Activated naive CD8-positive, alpha-beta T cell treated with anti-CD3 and anti-CD28 coated beads, Interleukin-2, amount 50 U/mL, for 24 hours (primary cell): ENCODE measurements around the gene CHST15.

Source experiments
- ATAC-seq: fragments of 150-1000 bp; cut with Tn5 transposase; one replicate; pipeline ENCODE4 v1.10.0; 2021
- DNase-seq: peaks from one replicate; pipeline ENCODE4 v3.0.0; 2021
- H3K27ac Mint-ChIP-seq: one replicate; pipeline ENCODE4 v1.8.0; 2021; ENCODE audit warnings: mild to moderate bottlenecking, mixed read lengths
- H3K27me3 Mint-ChIP-seq: one replicate; pipeline ENCODE4 v1.8.0; 2021; ENCODE audit warnings: mixed read lengths
- H3K36me3 Mint-ChIP-seq: one replicate; pipeline ENCODE4 v1.8.0; 2021; ENCODE audit warnings: low read depth, mixed read lengths
- H3K4me1 Mint-ChIP-seq: one replicate; pipeline ENCODE4 v1.8.0; 2021; ENCODE audit warnings: mixed read lengths
- H3K4me3 Mint-ChIP-seq: one replicate; pipeline ENCODE4 v1.8.0; 2021; ENCODE audit warnings: mild to moderate bottlenecking, moderate library complexity, mixed read lengths
- H3K9me3 Mint-ChIP-seq: one replicate; pipeline ENCODE4 v1.8.0; 2021; ENCODE audit warnings: mixed read lengths

Gene CHST15

DNA sequence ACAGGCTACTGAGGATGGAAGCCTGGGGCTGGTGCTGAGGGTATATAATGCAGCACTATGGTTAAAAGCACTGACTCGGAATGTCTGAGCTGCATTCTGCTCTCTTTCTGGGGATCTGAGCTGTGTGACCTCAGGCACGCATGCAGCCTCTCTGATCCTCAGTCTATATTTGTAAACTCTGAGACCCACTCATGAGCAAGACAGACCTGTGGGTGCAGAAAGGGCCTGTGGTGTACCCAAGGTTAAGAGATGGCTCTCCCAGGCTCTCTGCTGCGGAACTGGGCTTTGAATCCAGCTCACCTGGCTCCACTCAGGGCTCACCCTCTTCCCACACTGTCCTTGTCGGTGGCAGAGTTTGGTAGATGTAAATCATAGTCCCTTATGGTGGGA, 89.9 kb downstream of the CHST15 start:
- Mint-ChIP-seq H3K27me3 (peaks cover 2% of the 10 kb centered on the region), H3K36me3 (no peaks in the 10 kb centered on the region), H3K27ac (no peak overlapping the region), H3K4me3 (no peak overlapping the region), H3K9me3 (no peaks in the 10 kb centered on the region), H3K4me1 (no peaks in the 10 kb centered on the region)
- ATAC-seq (no peak), DNase-seq (no peak)

DNA sequence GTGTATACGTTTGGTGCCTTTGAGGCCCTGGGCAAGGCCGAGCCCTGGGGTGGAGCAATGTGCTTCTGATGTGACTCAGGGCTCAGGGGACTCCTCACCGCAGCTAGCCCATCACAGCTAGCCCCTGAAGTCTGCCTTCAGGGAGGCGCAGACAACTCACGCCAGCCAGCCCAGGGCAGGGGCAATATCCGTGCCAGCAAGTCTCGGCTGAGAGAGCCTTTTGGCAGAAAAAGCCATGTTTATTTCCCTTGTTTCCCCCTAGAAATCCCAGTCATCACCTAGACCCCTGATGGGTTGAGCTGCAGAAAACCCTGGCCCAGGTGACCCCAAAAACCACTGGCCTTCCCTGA, 90.4 kb downstream of the CHST15 start:
- H3K36me3 Mint-ChIP-seq, result no peaks in the 10 kb centered on the region
- ATAC-seq (no peak), DNase-seq (no peak)
- no peaks in the 10 kb centered on the region for H3K4me1 Mint-ChIP-seq
- H3K9me3 Mint-ChIP-seq, result no peaks in the 10 kb centered on the region
- H3K27me3 Mint-ChIP-seq, result peaks cover 2% of the 10 kb centered on the region
- H3K4me3 Mint-ChIP-seq, result no peak overlapping the region
- no peak overlapping the region for H3K27ac Mint-ChIP-seq

DNA sequence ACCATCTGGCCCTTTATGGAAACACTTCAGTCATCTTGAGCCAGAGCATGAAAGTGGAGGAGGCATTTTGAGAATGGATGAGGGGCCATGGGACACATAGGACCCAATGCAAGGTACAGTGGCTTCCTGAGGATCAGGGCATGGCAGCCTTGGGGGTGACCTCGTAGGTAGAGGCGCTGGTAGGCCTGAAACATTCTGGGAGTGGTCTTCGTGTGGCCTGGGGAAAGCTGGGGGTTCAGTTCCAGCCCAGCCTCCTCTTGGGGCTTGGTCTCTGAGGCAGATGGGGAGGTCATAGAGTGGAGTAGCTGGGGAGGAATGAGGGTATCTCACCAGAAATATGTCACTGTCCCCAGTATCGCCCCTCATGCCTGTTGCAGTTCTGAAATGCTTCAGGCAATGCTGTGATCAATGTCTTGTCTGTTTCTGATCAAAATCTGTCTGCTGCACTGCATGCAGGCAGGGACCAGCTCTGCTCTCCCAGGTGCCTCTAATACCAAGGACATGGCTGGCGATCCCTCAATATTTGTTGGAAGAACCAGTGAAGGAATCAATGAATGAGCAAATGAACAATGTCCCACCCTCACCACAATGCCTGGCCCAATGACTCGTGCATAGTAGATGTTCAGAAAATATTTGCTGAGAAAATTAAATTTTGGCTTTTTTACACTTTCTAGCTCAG, 90.9 kb downstream of the CHST15 start:
- H3K4me1 Mint-ChIP-seq, result no peaks in the 10 kb centered on the region
- no peak overlapping the region for H3K4me3 Mint-ChIP-seq
- DNase-seq (no peak), ATAC-seq (no peak)
- no peak overlapping the region for H3K27ac Mint-ChIP-seq
- H3K36me3 Mint-ChIP-seq, result no peaks in the 10 kb centered on the region
- H3K9me3 Mint-ChIP-seq, result no peaks in the 10 kb centered on the region
- peaks cover 5% of the 10 kb centered on the region for H3K27me3 Mint-ChIP-seq

DNA sequence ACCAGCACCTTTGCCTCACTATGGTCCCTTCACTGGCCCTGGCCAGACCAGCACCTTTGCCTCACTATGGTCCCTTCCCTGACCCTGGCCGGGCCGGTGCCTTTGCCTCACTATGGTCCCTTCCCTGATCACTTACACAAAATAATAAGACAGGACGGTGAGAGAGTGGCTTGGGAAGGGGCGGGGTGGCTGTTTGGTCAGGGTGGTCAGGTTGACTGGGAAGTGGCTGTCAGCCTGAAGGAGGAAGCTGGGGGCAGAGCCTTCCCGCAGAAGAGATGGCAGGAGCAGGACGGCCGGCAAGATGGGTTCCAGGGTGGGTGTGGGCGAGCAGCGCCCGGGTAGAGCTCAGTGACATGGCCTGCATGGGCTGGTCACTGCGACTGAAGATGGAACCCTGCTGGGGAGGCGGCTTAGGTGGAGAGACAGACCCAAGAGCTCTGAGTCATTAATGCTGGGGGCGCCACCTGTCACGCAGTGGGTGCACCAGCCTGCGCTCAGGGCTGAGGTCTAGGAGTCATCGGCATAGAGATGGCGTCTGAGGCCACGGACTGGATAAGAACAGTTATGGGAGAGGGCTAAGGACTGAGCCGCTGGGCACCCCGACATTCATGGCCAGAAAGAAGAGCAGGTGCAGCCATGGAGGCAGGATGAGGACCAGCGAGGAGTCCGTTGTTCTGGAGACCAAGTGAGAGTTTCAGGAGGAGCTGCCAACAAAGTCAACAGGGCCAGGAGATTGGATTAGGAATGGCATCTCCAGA, 91.8 kb downstream of the CHST15 start:
- H3K36me3 Mint-ChIP-seq, result no peaks in the 10 kb centered on the region
- DNase-seq (no peak), ATAC-seq (no peak)
- H3K9me3 Mint-ChIP-seq, result no peaks in the 10 kb centered on the region
- H3K27me3 Mint-ChIP-seq, result peaks cover 12% of the 10 kb centered on the region
- H3K4me1 Mint-ChIP-seq, result no peaks in the 10 kb centered on the region
- no peak overlapping the region for H3K4me3 Mint-ChIP-seq
- H3K27ac Mint-ChIP-seq, result no peak overlapping the region

DNA sequence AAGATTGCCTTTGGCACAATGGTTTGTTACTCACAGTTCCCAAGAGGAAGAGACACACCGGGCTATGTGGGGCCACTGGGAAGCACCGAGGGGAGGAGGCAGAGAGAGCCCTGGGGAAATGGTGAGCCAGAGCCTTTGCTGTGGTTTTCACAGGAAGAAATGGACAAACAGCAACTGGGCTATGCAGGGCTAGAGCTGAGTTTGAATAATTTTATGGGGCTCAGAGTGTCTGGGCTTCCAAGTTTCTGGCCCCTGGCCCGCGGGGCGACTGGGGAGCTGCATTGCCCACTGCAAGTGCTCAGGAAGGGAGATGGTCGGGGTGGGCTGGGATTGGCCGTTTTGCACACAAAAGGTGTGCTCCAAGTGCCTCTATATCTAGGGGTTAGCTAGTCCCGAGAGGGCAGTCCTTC, 92.6 kb downstream of the CHST15 start:
- Mint-ChIP-seq H3K9me3 (no peaks in the 10 kb centered on the region), H3K4me3 (no peak overlapping the region), H3K4me1 (no peaks in the 10 kb centered on the region), H3K27me3 (peaks cover 18% of the 10 kb centered on the region), H3K27ac (no peak overlapping the region), H3K36me3 (no peaks in the 10 kb centered on the region)
- ATAC-seq (no peak), DNase-seq (no peak)

DNA sequence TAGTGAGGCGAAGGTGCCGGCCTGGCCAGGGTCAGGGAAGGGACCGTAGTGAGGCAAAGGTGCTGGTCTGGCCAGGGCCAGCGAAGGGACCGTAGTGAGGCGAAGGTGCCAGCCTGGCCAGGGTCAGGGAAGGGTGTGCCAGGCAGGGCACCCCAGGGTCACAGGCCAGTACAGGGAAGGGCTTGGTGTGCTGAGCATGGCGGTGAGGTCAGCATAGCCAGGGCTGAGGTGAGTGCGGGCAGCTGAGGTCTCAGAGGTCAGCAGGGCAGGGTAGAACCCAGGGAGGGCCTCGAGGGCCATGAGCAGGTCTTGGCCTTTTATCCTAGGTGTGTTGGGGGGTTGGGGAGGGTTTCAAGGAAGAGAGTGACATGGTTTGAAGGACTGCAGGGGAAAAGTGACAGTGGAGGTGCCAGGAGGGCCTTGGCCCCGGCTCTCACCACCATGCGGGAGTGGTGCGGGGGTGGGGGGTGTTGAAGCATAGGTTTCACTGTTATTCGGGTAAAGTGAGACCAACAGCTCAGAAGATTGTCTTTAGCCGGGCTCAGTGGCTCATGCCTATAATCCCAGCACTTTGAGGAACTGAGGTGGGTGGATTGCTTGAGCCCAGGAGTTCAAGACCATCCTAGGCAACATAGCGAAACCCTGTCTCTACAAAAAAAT, 93.3 kb downstream of the CHST15 start:
- peaks cover 23% of the 10 kb centered on the region for H3K27me3 Mint-ChIP-seq
- peaks cover 3% of the 10 kb centered on the region for H3K4me1 Mint-ChIP-seq
- H3K36me3 Mint-ChIP-seq, result no peaks in the 10 kb centered on the region
- ATAC-seq (no peak), DNase-seq (no peak)
- H3K27ac Mint-ChIP-seq, result no peak overlapping the region
- H3K9me3 Mint-ChIP-seq, result no peaks in the 10 kb centered on the region
- H3K4me3 Mint-ChIP-seq, result no peak overlapping the region

DNA sequence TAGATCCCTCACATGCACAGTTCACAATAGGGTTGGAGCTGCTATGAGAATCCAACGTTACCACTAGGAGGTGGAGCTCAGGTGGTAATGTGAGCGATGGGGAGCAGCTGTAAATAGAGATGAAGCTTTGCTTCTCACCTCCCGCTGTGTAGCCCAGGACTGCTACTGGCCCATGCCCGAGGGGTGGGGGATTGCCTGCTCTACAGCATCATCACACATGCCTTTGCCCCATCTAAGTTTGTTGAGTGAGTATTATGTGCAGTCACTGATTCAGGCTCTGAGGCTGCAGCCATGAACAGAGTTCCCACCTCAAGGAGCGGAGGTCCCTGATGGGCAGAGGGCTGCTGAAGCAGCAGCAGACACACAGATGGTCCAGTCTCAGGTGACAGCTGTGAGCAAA, 94.1 kb downstream of the CHST15 start:
- Mint-ChIP-seq H3K27me3 (peaks cover 27% of the 10 kb centered on the region), H3K36me3 (no peaks in the 10 kb centered on the region), H3K27ac (no peak overlapping the region), H3K4me1 (peaks cover 8% of the 10 kb centered on the region), H3K9me3 (no peaks in the 10 kb centered on the region), H3K4me3 (no peak overlapping the region)
- DNase-seq (no peak), ATAC-seq (no peak)

DNA sequence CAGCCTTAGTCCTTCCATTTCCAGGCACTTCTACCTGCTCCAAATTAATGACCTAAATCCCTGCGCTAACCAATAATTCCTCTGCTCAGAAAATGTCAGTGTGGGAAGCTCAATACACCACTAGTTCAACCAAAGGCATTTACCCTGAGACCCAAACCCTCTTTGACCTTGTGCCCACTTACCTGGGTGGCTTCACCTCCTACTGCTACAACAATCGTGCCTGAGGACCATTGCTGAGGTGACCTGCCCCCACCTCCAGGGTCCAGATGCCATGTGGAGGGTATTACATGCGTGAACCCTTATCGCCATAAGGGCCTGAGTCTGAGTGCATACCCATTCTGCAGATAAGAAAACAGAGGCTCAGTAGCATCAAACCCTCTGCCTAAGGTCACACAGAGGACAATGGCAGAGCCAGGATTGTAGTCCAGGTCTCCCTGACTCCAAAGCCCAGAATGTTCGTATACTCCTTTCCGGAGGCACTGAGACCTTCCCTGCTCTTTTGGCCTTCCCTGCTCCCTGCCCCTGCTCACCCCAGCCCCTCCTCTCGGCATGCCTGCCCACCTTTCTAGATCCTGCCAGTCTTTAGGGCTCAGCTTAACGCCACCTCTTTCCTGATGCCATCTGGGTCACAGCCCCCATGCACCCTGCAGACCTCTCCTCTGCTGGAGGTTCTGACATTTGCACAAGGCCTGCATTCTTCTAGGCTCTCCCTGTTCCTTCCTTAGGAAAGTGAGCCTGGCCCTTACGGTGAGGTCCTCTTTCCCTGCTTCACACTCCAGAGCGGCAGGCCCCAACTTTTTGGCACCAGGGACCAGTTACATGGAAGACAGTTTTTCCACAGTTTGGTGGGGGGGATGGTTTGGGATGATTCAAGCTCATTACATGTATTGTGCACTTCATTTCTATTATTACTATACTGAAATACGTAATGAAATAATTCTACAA, 94.9 kb downstream of the CHST15 start:
- no peaks in the 10 kb centered on the region for H3K36me3 Mint-ChIP-seq
- H3K4me1 Mint-ChIP-seq, result peaks cover 8% of the 10 kb centered on the region
- no peaks in the 10 kb centered on the region for H3K9me3 Mint-ChIP-seq
- H3K4me3 Mint-ChIP-seq, result no peak overlapping the region
- peaks cover 35% of the 10 kb centered on the region for H3K27me3 Mint-ChIP-seq
- ATAC-seq, result no peak
- H3K27ac Mint-ChIP-seq, result no peak overlapping the region
- no peak for DNase-seq

DNA sequence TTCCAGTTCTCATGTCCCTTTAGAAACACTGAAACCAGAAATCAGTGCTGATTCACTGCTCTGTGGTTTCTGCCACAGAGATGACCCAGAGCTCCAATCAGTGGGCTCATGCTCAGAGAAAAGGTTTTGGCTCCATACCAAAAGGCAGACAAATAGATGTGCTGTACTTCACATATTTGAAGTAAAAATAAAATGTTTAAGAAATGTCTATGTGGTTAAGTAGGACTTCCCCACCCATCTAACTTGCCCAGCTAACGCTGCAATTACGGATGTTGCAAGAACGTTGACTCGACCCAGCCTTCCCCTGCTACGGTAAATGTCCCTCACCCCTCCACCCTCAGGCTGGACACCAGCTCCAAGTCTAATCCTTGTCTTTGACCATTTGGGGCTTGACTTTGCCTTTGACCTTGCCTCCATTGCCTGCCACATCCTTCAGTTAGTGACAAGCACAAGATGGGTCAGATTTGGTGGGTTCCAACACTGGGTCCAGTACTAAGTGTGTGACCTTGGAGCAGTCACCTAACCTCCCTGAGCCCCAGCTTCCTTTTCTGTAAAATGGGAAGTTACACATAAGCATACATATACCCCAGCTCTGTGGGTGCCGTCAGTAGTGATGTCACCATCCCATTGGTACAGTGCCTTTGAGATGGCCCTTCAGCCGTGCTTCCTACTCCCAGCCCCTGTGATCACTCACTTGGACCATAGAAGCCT, 95.8 kb downstream of the CHST15 start:
- H3K27ac Mint-ChIP-seq, result no peak overlapping the region
- H3K27me3 Mint-ChIP-seq, result peaks cover 43% of the 10 kb centered on the region
- no peaks in the 10 kb centered on the region for H3K36me3 Mint-ChIP-seq
- no peak for DNase-seq
- ATAC-seq, result no peak
- no peak overlapping the region for H3K4me3 Mint-ChIP-seq
- H3K4me1 Mint-ChIP-seq, result peaks cover 8% of the 10 kb centered on the region
- H3K9me3 Mint-ChIP-seq, result no peaks in the 10 kb centered on the region

DNA sequence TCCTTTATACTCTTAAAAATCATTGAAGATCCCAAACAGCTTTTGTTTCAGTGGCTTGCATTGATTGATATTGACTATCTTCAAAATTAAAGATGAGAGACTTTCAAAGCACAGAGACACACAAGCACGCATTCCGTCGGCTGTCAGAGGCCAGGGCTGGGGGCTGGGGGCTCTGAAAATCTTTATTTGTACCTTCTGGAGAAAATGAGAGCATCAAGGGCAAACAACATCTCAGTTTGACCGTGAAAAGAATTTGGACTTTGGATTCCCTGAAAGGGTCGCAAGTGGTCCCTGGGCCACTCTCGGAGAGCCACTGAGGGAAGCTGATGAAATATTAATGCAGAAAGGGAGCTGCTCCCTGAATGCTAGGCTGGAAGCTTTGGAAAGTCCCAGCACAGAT, 96.4 kb downstream of the CHST15 start:
- Mint-ChIP-seq H3K27ac (no peak overlapping the region), H3K9me3 (no peaks in the 10 kb centered on the region), H3K36me3 (no peaks in the 10 kb centered on the region), H3K27me3 (peaks cover 45% of the 10 kb centered on the region), H3K4me1 (peaks cover 9% of the 10 kb centered on the region), H3K4me3 (no peak overlapping the region)
- DNase-seq, result no peak
- no peak for ATAC-seq

DNA sequence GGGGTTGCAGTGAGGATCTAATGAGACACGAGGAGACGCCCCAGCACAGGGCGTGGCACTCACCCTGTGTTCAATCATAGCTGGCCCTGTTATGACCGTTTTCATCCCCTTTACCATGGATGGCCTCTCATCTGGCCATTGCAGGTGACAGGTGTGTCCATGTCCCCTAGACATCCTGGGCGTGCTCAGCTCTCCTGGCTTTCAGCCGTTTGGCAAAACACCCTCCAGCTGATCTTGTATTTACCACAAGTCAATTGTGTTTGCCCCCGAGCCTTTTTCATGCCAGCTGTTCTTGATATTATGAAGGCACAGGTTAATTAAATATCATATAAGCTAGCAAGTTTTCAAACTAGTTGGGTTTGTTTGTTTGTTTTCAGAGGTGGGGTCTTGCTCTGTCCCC, 97.1 kb downstream of the CHST15 start:
- Mint-ChIP-seq H3K27me3 (peaks cover 49% of the 10 kb centered on the region), H3K9me3 (no peaks in the 10 kb centered on the region), H3K4me3 (no peak overlapping the region), H3K36me3 (no peaks in the 10 kb centered on the region), H3K27ac (no peak overlapping the region), H3K4me1 (peaks cover 10% of the 10 kb centered on the region)
- DNase-seq, result no peak
- ATAC-seq, result no peak

DNA sequence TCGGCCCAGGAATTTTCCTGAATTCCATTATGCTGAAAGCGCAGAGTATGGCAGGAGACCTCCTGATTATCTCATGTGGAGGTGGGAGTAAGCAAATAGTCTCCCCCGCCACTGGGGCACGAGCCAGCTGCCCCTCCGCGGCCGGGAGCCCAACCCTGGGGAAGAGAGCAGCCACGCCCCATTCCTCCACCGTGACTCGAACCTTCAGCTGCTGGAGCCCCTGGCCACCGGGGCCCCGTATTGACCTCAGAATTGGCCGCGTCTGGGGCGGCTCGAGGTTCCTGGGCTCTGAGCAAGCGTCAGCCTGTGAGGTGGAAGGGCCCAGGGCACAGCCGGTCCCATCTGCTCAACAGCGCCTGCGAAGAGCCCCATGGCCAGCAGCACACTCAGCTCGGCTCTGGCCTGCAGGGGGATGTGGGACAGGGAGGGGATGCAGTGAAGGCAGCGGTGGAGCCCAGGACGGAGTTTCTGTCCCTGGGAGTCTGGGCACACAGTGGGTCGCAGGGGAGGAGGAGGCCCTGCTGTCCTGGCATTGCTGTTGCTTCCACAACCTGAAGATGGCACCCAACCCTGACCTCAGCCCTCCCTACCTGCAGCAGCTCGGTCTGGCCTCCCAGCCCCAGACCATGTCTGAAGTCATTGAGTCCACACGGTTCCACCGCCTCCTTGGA, 97.8 kb downstream of the CHST15 start:
- DNase-seq, result peak; percentile 14
- Mint-ChIP-seq H3K27ac (no peak overlapping the region), H3K9me3 (no peaks in the 10 kb centered on the region), H3K27me3 (peaks cover 56% of the 10 kb centered on the region), H3K4me1 (peaks cover 15% of the 10 kb centered on the region), H3K4me3 (no peak overlapping the region), H3K36me3 (no peaks in the 10 kb centered on the region)
- peak; percentile 50 for ATAC-seq

DNA sequence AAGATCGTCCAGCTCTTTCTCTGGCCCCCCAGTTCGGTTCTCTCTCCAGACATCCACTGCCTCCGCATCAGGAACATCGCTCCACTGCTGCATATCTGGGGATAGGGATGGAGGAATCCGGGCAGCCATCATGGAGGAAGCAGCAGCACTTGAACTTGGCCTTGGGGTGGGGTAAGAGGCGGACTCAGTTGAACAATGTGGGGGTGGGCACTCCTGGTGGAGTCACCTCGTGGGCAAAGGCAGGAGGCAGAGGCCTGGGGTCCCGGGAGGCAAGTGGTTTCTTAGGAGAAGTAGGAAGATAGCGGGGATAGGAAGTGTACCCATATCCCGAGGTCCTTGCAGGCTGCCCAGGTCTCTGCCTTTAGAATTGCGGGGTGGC, 98.3 kb downstream of the CHST15 start:
- no peak overlapping the region for H3K4me3 Mint-ChIP-seq
- ATAC-seq (no peak), DNase-seq (no peak)
- H3K4me1 Mint-ChIP-seq, result peaks cover 15% of the 10 kb centered on the region
- H3K9me3 Mint-ChIP-seq, result no peaks in the 10 kb centered on the region
- H3K27me3 Mint-ChIP-seq, result peaks cover 62% of the 10 kb centered on the region
- no peaks in the 10 kb centered on the region for H3K36me3 Mint-ChIP-seq
- no peak overlapping the region for H3K27ac Mint-ChIP-seq
